Measurements from ENCODE around the gene ATG7.

ATG7 gene

DNA sequence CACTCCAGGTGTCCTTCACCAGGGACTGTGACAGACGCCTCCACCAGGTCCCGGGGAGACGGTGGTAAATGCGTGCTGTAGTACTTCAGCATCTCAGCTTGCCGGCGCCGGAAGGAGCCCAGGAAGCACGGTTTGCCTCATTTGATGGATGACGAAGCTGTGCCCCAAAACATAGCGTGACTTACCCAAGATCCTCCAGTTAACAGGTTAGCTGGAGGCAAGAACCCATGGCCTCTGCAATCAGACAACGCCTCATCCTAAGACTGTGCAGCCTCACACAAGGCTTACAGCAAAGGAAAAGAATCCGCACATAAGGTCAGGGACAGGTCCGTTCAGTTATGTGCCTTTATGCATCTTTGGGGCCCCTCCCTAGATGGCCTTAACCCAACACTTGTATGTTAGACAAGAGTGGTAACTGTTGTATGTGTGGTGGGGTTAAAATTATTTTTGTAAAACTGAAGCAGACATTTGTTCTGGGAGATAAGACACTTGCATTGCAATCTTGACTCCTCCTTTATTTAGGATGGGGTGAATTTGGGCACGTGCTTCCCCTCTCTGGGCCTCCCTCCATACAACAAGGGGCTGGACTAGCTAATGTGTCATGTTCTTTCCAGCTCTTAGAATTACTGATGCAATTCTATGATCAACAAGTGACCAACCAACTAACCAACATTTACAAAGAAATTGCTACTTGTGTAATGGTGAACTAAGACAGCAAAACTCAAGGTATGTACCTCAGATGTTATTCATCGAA is 332.1 kb downstream of the ATG7 start:
- Histone ChIP-seq H3K4me3 (ENCODE audit: insufficient read depth, low read length, poor library complexity, severe bottlenecking) (no peak overlapping the region), H3F3A (ENCODE audit: insufficient read depth) (peaks cover 62% of the 10 kb centered on the region), H3K9me2 (replicated peaks; ENCODE audit: insufficient read depth, low read length) (no peaks in the 10 kb centered on the region), H3K36me3 (ENCODE audit: low read length) (peaks cover 8% of the 10 kb centered on the region), H3K27ac (ENCODE audit: low read depth, low read length) (peak overlapping the region; percentile 98), H4K20me1 (ENCODE audit: low read depth, low read length) (no peaks in the 10 kb centered on the region), H3K9ac (ENCODE audit: low read length) (peak overlapping the region; percentile 55), H3K9me3 (ENCODE audit: insufficient read depth, low read length) (no peaks in the 10 kb centered on the region), H2AFZ (ENCODE audit: low read depth, low read length, severe bottlenecking) (no peak overlapping the region), H3K4me2 (ENCODE audit: low read depth, low read length, poor library complexity, severe bottlenecking) (peak overlapping the region; percentile 87), H3K79me2 (ENCODE audit: insufficient read depth, low read length) (peaks cover 80% of the 10 kb centered on the region), H3K27me3 (ENCODE audit: low read length) (no peaks in the 10 kb centered on the region)
- TF ChIP-seq, protein P1, sequence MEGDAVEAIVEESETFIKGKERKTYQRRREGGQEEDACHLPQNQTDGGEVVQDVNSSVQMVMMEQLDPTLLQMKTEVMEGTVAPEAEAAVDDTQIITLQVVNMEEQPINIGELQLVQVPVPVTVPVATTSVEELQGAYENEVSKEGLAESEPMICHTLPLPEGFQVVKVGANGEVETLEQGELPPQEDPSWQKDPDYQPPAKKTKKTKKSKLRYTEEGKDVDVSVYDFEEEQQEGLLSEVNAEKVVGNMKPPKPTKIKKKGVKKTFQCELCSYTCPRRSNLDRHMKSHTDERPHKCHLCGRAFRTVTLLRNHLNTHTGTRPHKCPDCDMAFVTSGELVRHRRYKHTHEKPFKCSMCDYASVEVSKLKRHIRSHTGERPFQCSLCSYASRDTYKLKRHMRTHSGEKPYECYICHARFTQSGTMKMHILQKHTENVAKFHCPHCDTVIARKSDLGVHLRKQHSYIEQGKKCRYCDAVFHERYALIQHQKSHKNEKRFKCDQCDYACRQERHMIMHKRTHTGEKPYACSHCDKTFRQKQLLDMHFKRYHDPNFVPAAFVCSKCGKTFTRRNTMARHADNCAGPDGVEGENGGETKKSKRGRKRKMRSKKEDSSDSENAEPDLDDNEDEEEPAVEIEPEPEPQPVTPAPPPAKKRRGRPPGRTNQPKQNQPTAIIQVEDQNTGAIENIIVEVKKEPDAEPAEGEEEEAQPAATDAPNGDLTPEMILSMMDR (IDR thresholded peaks at IDR 0.05; ENCODE audit: insufficient read depth, low read length, poor library complexity, severe bottlenecking): no peak
- TF ChIP-seq EZH2phosphoT487 (conservative IDR thresholded peaks at IDR 0.05; ENCODE audit: low read length): no peak

- no peaks in the 10 kb centered on the region for H3K36me3 ChIP-seq (ENCODE audit: low read length)
- H4K20me1 ChIP-seq (ENCODE audit: low read depth, low read length): no peaks in the 10 kb centered on the region
- no peaks in the 10 kb centered on the region for H3K27me3 ChIP-seq (ENCODE audit: low read length)
- TF ChIP-seq EZH2phosphoT487 (conservative IDR thresholded peaks at IDR 0.05; ENCODE audit: low read length): no peak
- TF ChIP-seq, protein P1 (IDR thresholded peaks at IDR 0.05; ENCODE audit: insufficient read depth, low read length, poor library complexity, severe bottlenecking): no peak
- peaks cover 80% of the 10 kb centered on the region for H3K79me2 ChIP-seq (ENCODE audit: insufficient read depth, low read length)
- no peaks in the 10 kb centered on the region for H3K9me2 ChIP-seq (replicated peaks; ENCODE audit: insufficient read depth, low read length)
- H3K9me3 ChIP-seq (ENCODE audit: insufficient read depth, low read length): no peaks in the 10 kb centered on the region
- H2AFZ ChIP-seq (ENCODE audit: low read depth, low read length, severe bottlenecking): no peak overlapping the region
- H3K4me2 ChIP-seq (ENCODE audit: low read depth, low read length, poor library complexity, severe bottlenecking): peak overlapping the region; percentile 19
- H3K4me3 ChIP-seq (ENCODE audit: insufficient read depth, low read length, poor library complexity, severe bottlenecking): no peak overlapping the region
- no peak overlapping the region for H3K9ac ChIP-seq (ENCODE audit: low read length)
- H3K27ac ChIP-seq (ENCODE audit: low read depth, low read length): peak overlapping the region; percentile 74
- peaks cover 56% of the 10 kb centered on the region for H3F3A ChIP-seq (ENCODE audit: insufficient read depth)
Observed at GRCh38 chr3:11605398-11605797, 333.2 kb downstream of the ATG7 start.

DNA sequence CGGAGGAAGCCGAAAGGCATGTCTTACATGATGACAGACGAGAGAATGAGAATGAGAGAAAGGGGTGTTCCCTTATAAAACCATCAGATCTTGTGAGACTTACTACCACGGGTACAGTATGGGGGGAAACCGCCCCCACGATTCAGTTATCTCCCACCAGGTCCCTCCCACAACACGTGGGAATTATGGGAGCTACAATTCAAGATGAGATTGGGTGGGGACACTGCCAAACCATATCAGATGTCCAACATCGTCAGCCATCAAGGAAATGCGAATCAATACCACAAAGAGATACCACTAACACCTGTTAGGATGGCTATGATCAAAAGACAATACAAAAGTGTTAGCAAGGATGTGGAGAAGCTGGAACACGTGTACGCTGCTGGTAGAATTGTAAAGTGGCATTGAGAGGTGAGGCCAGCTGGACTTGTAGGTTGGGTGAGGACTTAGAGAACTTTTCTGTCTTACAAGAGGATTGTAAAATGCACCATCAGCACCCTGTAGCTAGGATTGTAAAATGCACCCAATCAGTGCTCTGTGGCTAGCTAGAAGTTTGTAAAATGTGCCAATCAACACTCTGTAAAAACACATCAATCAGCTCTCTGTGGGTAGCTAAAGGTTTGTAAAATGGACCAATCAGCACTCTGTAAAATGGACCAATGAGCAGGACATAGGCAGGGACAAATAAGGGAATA is 334.0 kb downstream of the ATG7 start:
- H3K9ac ChIP-seq (ENCODE audit: low read length): no peak overlapping the region
- no peaks in the 10 kb centered on the region for H3K27me3 ChIP-seq (ENCODE audit: low read length)
- H3K4me2 ChIP-seq (ENCODE audit: low read depth, low read length, poor library complexity, severe bottlenecking): no peak overlapping the region
- H2AFZ ChIP-seq (ENCODE audit: low read depth, low read length, severe bottlenecking): no peak overlapping the region
- peaks cover 47% of the 10 kb centered on the region for H3F3A ChIP-seq (ENCODE audit: insufficient read depth)
- no peak overlapping the region for H3K4me3 ChIP-seq (ENCODE audit: insufficient read depth, low read length, poor library complexity, severe bottlenecking)
- no peaks in the 10 kb centered on the region for H4K20me1 ChIP-seq (ENCODE audit: low read depth, low read length)
- no peaks in the 10 kb centered on the region for H3K9me3 ChIP-seq (ENCODE audit: insufficient read depth, low read length)
- peaks cover 81% of the 10 kb centered on the region for H3K79me2 ChIP-seq (ENCODE audit: insufficient read depth, low read length)
- no peaks in the 10 kb centered on the region for H3K36me3 ChIP-seq (ENCODE audit: low read length)
- no peaks in the 10 kb centered on the region for H3K9me2 ChIP-seq (replicated peaks; ENCODE audit: insufficient read depth, low read length)
- peak overlapping the region; percentile 74 for H3K27ac ChIP-seq (ENCODE audit: low read depth, low read length)
- no peak for TF ChIP-seq EZH2phosphoT487 (conservative IDR thresholded peaks at IDR 0.05; ENCODE audit: low read length)
- TF ChIP-seq, protein P1 (IDR thresholded peaks at IDR 0.05; ENCODE audit: insufficient read depth, low read length, poor library complexity, severe bottlenecking): no peak

Measured in SU-DHL-6 (cell line).